Renal cortical epithelial cell (primary cell): ENCODE measurements around the gene ALDH8A1. TPM values are rescaled to one million over a fixed set of nuclear protein-coding genes. Genes with fewer than 3 reads are reported as not detected.

Experiments used
- DNase-seq: peaks from one replicate; pipeline ENCODE4 v3.0.0-alpha.2; 2011; ENCODE audit warnings: low read depth
- total RNA-seq: library from RNA; depleted of rRNA; stranded (reverse); fragments of >200 nt; gene quantifications from 2 replicates; pipeline ENCODE4 v1.2.3, GENCODE V29; 2014

The ALDH8A1 gene
- total RNA-seq, 1 donor from 2014 or later = 3.6 TPM

GRCh38 chr6:134951494-134952263 is 1.8 kb upstream of the ALDH8A1 start:
- DNase-seq = no peak

- no peak for DNase-seq
Measured at GRCh38 chr6:134950482-134950881, 581 bp upstream of the ALDH8A1 start.

- DNase-seq = peak; percentile 75
Measured at GRCh38 chr6:134948691-134949090, 1.2 kb downstream of the ALDH8A1 start.

- DNase-seq = no peak
Measured at GRCh38 chr6:134948142-134948541, 1.8 kb downstream of the ALDH8A1 start.

- no peak for DNase-seq
Measured at GRCh38 chr6:134945045-134945444, 4.9 kb downstream of the ALDH8A1 start.

GRCh38 chr6:134943522-134944111 is 6.3 kb downstream of the ALDH8A1 start:
- DNase-seq = no peak

GRCh38 chr6:134938896-134939295 is 11.0 kb downstream of the ALDH8A1 start:
- no peak for DNase-seq

GRCh38 chr6:134937426-134937825 is 12.5 kb downstream of the ALDH8A1 start:
- DNase-seq = no peak

- DNase-seq = peak; percentile 84
Measured at GRCh38 chr6:134936931-134937330, 13.0 kb downstream of the ALDH8A1 start.

- no peak for DNase-seq
Measured at GRCh38 chr6:134936476-134936875, 13.4 kb downstream of the ALDH8A1 start.

GRCh38 chr6:134934793-134935485 is 15.0 kb downstream of the ALDH8A1 start:
- peak; percentile 94 for DNase-seq

GRCh38 chr6:134932535-134933470 is 17.1 kb downstream of the ALDH8A1 start:
- no peak for DNase-seq

GRCh38 chr6:134932098-134932497 is 17.8 kb downstream of the ALDH8A1 start:
- DNase-seq = no peak

- DNase-seq = no peak
Measured at GRCh38 chr6:134930463-134930862, 19.4 kb downstream of the ALDH8A1 start.

- DNase-seq = no peak
Measured at GRCh38 chr6:134928151-134928900, 21.6 kb downstream of the ALDH8A1 start.

- DNase-seq = peak; percentile 80
Measured at GRCh38 chr6:134925800-134926199, 24.1 kb downstream of the ALDH8A1 start.

GRCh38 chr6:134921721-134922261 is 28.1 kb downstream of the ALDH8A1 start:
- peak; percentile 62 for DNase-seq

GRCh38 chr6:134921276-134921675 is 28.6 kb downstream of the ALDH8A1 start:
- no peak for DNase-seq

- DNase-seq = no peak
Measured at GRCh38 chr6:134920422-134920821, 29.5 kb downstream of the ALDH8A1 start.

GRCh38 chr6:134918418-134918961 is 31.4 kb downstream of the ALDH8A1 start:
- no peak for DNase-seq
